HG02571 (cell line): ENCODE results near the gene RICTOR.

Source experiments
- ATAC-seq: cut with Tn5 transposase; IDR thresholded peaks from one replicate; pipeline ENCODE4 v1.9.1; 2021; ENCODE audit warnings: mild to moderate bottlenecking, moderate library complexity; ENCODE audit not compliant: unreplicated experiment

RICTOR gene

GRCh38 chr5:39074017-39074814 is at the start of gene RICTOR:
Gene RICTOR, minus strand, starts transcription at chr5:39074399. Its CDS starts 22 bp downstream, at chr5:39074377.
- ATAC-seq: peak; percentile 78

GRCh38 chr5:39121922-39122321 is 47.7 kb upstream of the RICTOR start:
- no peak for ATAC-seq

GRCh38 chr5:39121315-39121714 is 47.1 kb upstream of the RICTOR start:
- no peak for ATAC-seq

GRCh38 chr5:39120052-39120420 is 45.8 kb upstream of the RICTOR start:
- ATAC-seq: no peak

- no peak for ATAC-seq
Measured at GRCh38 chr5:39119404-39120051, 45.3 kb upstream of the RICTOR start.

GRCh38 chr5:39118638-39119037 is 44.4 kb upstream of the RICTOR start:
- no peak for ATAC-seq

GRCh38 chr5:39117401-39117800 is 43.2 kb upstream of the RICTOR start:
- no peak for ATAC-seq

- no peak for ATAC-seq
Measured at GRCh38 chr5:39116344-39117170, 42.4 kb upstream of the RICTOR start.

- no peak for ATAC-seq
Measured at GRCh38 chr5:39115644-39116343, 41.6 kb upstream of the RICTOR start.

- no peak for ATAC-seq
Measured at GRCh38 chr5:39114155-39114554, 40.0 kb upstream of the RICTOR start.

- no peak for ATAC-seq
Measured at GRCh38 chr5:39113354-39113953, 39.3 kb upstream of the RICTOR start.

- ATAC-seq: no peak
Measured at GRCh38 chr5:39109606-39110005, 35.4 kb upstream of the RICTOR start.

GRCh38 chr5:39108987-39109386 is 34.8 kb upstream of the RICTOR start:
- no peak for ATAC-seq

GRCh38 chr5:39107350-39107749 is 33.2 kb upstream of the RICTOR start:
- no peak for ATAC-seq

- ATAC-seq: no peak
Measured at GRCh38 chr5:39106322-39106721, 32.1 kb upstream of the RICTOR start.

GRCh38 chr5:39104221-39104620 is 30.0 kb upstream of the RICTOR start:
- ATAC-seq: no peak

- ATAC-seq: no peak
Measured at GRCh38 chr5:39102684-39103155, 28.5 kb upstream of the RICTOR start.

- ATAC-seq: no peak
Measured at GRCh38 chr5:39100851-39101396, 26.7 kb upstream of the RICTOR start.

GRCh38 chr5:39100301-39100850 is 26.2 kb upstream of the RICTOR start:
- no peak for ATAC-seq

- no peak for ATAC-seq
Measured at GRCh38 chr5:39099831-39100230, 25.6 kb upstream of the RICTOR start.
